PC-9 (cell line): ENCODE results near the gene ABLIM1. TPM values are rescaled to one million over a fixed set of nuclear protein-coding genes. Genes with fewer than 3 reads are reported as not detected.

Experiments used
- BruUV-seq: library from RNA; stranded (reverse); fragments of 400-500 nt; replicated peaks from 2 replicates; lab custom pipeline; 2021; lab: Mats Ljungman, UMichigan
- CTCF ChIA-PET: fragments of 300-600 bp; sonication (Branson Sonifier 250); formaldehyde crosslinking; loops from one replicate; lab custom pipeline; 2022; ENCODE audit warnings: antibody characterized with exemption; lab: Charles Lee
- POLR2A ChIA-PET: fragments of 300-600 bp; sonication (Branson Sonifier 250); formaldehyde crosslinking; loops from one replicate; lab custom pipeline; 2022; ENCODE audit warnings: antibody characterized with exemption; ENCODE audit not compliant: unreplicated experiment; lab: Charles Lee
- DNase-seq, 2 experiments: peaks; one replicate each; pipeline versions ENCODE4 v3.0.0 to v3.0.0-alpha.2; 2015 to 2022; ENCODE audit warnings: mixed read lengths in 1 of 2
- H2AFZ ChIP-seq: fragments of 200-600 bp; sonication (generic); 2 replicates; pipeline ENCODE4 v1.8.1; 2017; ENCODE audit warnings: antibody characterized with exemption
- H3F3A ChIP-seq: fragments of 200-600 bp; sonication (generic); 2 replicates; pipeline ENCODE4 v1.8.1; 2017; ENCODE audit warnings: antibody characterized with exemption, mild to moderate bottlenecking, low read depth; ENCODE audit not compliant: insufficient read depth
- H3K27ac ChIP-seq: fragments of 200-600 bp; sonication (generic); 2 replicates; pipeline ENCODE4 v1.6.1; 2016; ENCODE audit warnings: mixed run types
- H3K27me3 ChIP-seq: fragments of 200-600 bp; sonication (generic); 2 replicates; pipeline ENCODE4 v1.6.1; 2016; ENCODE audit warnings: low read depth, mixed run types; ENCODE audit not compliant: insufficient read depth
- H3K36me3 ChIP-seq: fragments of 200-600 bp; sonication (generic); 2 replicates; pipeline ENCODE4 v1.6.1; 2016; ENCODE audit warnings: low read depth, mixed run types
- H3K4me1 ChIP-seq: fragments of 200-600 bp; sonication (generic); replicated peaks from 2 replicates; pipeline ENCODE4 v1.6.1; 2016; ENCODE audit warnings: mixed run types; ENCODE audit not compliant: insufficient read depth
- H3K4me2 ChIP-seq: fragments of 200-600 bp; sonication (generic); 2 replicates; pipeline ENCODE4 v1.6.1; 2017; ENCODE audit warnings: mixed run types
- H3K4me3 ChIP-seq: fragments of 200-600 bp; sonication (generic); 2 replicates; pipeline ENCODE4 v1.6.1; 2016; ENCODE audit warnings: mixed run types
- H3K79me2 ChIP-seq: fragments of 200-600 bp; sonication (generic); 2 replicates; pipeline ENCODE4 v1.6.1; 2017; ENCODE audit warnings: low read depth, mixed run types
- H3K9me2 ChIP-seq: fragments of 200-600 bp; sonication (generic); 2 replicates; pipeline ENCODE4 v1.8.1; 2017; ENCODE audit warnings: mild to moderate bottlenecking; ENCODE audit not compliant: insufficient read depth
- H3K9me3 ChIP-seq: fragments of 200-600 bp; sonication (generic); 2 replicates; pipeline ENCODE4 v1.8.1; 2016; ENCODE audit warnings: low read depth; ENCODE audit not compliant: insufficient read depth
- H4K20me1 ChIP-seq: fragments of 200-600 bp; sonication (generic); 2 replicates; pipeline ENCODE4 v1.8.1; 2017; ENCODE audit not compliant: insufficient read depth
- EZH2 ChIP-seq: fragments of 200-600 bp; sonication (generic); IDR thresholded peaks from 2 replicates; pipeline ENCODE4 v1.8.0; 2017; ENCODE audit warnings: antibody characterized with exemption, low read depth
- intact Hi-C: fragments of 100-400 bp; cut with micrococcal nuclease; formaldehyde crosslinking; loops from one replicate; pipeline ENCODE4 v1.10.0; 2022; ENCODE audit not compliant: unreplicated experiment
- total RNA-seq: library from RNA; stranded (reverse); gene quantifications from 2 replicates; pipeline ENCODE4 v1.2.3, GENCODE V29; 2021
- TF ChIP-seq, protein P1 (sequence below): fragments of 200-600 bp; sonication (generic); conservative IDR thresholded peaks from 2 replicates; pipeline ENCODE4 v1.6.1; 2017; ENCODE audit warnings: mixed run types, antibody characterized with exemption, mild to moderate bottlenecking, moderate library complexity

Gene ABLIM1
- total RNA-seq, 1 experiment from 2014 or later, result 68.7 TPM

DNA sequence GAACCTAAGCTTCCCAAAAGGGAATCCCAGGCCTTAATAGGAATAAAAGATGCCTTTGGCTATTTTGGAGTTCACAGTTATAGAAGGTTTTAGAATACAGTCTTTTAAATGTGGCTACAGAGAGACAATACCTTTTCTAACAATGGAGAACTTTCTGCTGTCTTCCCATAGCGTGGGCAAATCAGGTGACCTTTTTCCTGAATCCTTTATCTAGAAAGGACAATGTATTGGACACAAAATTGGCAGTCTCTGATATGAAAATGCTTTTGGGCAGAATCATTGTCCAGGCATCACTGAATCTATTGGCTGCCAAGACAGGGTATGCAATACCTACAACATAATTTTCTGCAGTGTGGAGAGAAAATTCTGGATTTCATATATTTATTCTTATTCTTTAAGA lies 7.8 kb upstream of the ABLIM1 start:
- H3K27me3 ChIP-seq, result no peaks in the 10 kb centered on the region
- H2AFZ ChIP-seq, result no peak overlapping the region
- no peak overlapping the region for H3K4me2 ChIP-seq
- no peak for TF ChIP-seq EZH2
- TF ChIP-seq, protein P1, sequence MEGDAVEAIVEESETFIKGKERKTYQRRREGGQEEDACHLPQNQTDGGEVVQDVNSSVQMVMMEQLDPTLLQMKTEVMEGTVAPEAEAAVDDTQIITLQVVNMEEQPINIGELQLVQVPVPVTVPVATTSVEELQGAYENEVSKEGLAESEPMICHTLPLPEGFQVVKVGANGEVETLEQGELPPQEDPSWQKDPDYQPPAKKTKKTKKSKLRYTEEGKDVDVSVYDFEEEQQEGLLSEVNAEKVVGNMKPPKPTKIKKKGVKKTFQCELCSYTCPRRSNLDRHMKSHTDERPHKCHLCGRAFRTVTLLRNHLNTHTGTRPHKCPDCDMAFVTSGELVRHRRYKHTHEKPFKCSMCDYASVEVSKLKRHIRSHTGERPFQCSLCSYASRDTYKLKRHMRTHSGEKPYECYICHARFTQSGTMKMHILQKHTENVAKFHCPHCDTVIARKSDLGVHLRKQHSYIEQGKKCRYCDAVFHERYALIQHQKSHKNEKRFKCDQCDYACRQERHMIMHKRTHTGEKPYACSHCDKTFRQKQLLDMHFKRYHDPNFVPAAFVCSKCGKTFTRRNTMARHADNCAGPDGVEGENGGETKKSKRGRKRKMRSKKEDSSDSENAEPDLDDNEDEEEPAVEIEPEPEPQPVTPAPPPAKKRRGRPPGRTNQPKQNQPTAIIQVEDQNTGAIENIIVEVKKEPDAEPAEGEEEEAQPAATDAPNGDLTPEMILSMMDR, result no peak
- POLR2A ChIA-PET, result no interaction called here
- no peaks in the 10 kb centered on the region for H3F3A ChIP-seq
- intact Hi-C loops, result no loop called here
- H3K27ac ChIP-seq, result no peak overlapping the region
- no peaks in the 10 kb centered on the region for H3K79me2 ChIP-seq
- H3K4me1 ChIP-seq, result no peaks in the 10 kb centered on the region
- no TSS peak for BruUV-seq
- CTCF ChIA-PET, result no interaction called here
- DNase-seq, result no peak
- H3K9me3 ChIP-seq, result no peaks in the 10 kb centered on the region; the same call in 1 of the 2 replicates
- H3K36me3 ChIP-seq, result no peaks in the 10 kb centered on the region
- H3K4me3 ChIP-seq, result no peak overlapping the region
- no peaks in the 10 kb centered on the region for H4K20me1 ChIP-seq
- H3K9me2 ChIP-seq, result no peaks in the 10 kb centered on the region

DNA sequence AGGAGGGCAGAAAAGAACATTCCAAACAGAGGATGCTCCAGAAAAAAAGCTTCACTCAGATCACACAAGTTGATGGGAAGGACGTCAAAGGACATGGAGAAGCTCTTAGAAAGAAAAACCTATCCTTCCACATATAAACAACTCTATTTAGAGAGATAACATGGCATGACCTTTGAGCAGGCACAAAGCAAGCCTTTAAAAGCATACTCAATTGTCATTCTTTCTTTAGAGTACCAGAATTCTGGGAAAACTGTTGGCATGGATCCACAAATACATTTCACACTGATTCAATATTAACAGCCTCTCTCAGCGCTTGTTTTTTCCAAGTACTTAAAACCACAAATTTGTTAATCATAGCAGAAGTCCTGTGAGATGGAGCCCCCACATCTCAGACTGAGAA lies 7.3 kb upstream of the ABLIM1 start:
- H3F3A ChIP-seq, result no peaks in the 10 kb centered on the region
- H3K79me2 ChIP-seq, result no peaks in the 10 kb centered on the region
- no peaks in the 10 kb centered on the region for H3K36me3 ChIP-seq
- H3K4me3 ChIP-seq, result no peak overlapping the region
- ChIA-PET CTCF (no interaction called here), POLR2A (no interaction called here)
- BruUV-seq, result no TSS peak
- no peak overlapping the region for H3K27ac ChIP-seq
- H3K27me3 ChIP-seq, result no peaks in the 10 kb centered on the region
- intact Hi-C loops, result no loop called here
- H3K9me2 ChIP-seq, result no peaks in the 10 kb centered on the region
- H2AFZ ChIP-seq, result no peak overlapping the region
- H4K20me1 ChIP-seq, result no peaks in the 10 kb centered on the region
- no peak for DNase-seq
- H3K4me2 ChIP-seq, result no peak overlapping the region
- H3K9me3 ChIP-seq, result no peaks in the 10 kb centered on the region; the same call in 1 of the 2 replicates
- H3K4me1 ChIP-seq, result no peaks in the 10 kb centered on the region
- TF ChIP-seq EZH2, result no peak
- TF ChIP-seq, protein P1, result no peak

DNA sequence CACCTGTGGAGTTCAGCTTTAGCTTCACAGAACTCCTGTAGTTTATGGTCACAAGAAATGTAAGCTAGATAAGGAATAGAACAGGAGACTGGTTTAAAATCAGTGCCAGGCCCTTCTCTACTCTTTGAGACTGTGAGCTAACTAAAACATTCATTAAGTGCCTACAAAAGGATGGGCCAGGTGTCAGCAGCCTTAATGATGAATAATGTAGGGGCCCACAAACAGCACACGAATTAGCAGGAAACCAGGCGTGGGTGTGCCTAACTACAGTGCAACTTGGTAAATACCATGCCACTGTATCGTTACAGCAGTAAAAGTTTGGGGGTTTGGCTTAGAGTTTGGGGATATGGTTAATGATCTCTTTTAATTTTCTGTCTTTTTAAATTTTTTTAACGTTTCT lies 6.1 kb upstream of the ABLIM1 start:
- Histone ChIP-seq H3K79me2 (no peaks in the 10 kb centered on the region), H3K36me3 (no peaks in the 10 kb centered on the region), H3K9me3 (no peaks in the 10 kb centered on the region; the same call in 1 of the 2 replicates), H3K9me2 (no peaks in the 10 kb centered on the region), H4K20me1 (no peaks in the 10 kb centered on the region), H3K27me3 (no peaks in the 10 kb centered on the region), H3K4me3 (no peak overlapping the region), H3K27ac (no peak overlapping the region), H2AFZ (no peak overlapping the region), H3K4me1 (no peaks in the 10 kb centered on the region), H3F3A (no peaks in the 10 kb centered on the region), H3K4me2 (no peak overlapping the region)
- DNase-seq, result no peak
- ChIA-PET CTCF (no interaction called here), POLR2A (no interaction called here)
- BruUV-seq, result no TSS peak
- intact Hi-C loops, result no loop called here
- TF ChIP-seq, protein P1, result no peak
- TF ChIP-seq EZH2, result no peak
